ENCODE results near the gene SCAF4. TPM values are rescaled to one million over a fixed set of nuclear protein-coding genes. Genes with fewer than 3 reads are reported as not detected.

The SCAF4 gene
- total RNA-seq, 1 experiment from 2014 or later, result 41.9 TPM

DNA sequence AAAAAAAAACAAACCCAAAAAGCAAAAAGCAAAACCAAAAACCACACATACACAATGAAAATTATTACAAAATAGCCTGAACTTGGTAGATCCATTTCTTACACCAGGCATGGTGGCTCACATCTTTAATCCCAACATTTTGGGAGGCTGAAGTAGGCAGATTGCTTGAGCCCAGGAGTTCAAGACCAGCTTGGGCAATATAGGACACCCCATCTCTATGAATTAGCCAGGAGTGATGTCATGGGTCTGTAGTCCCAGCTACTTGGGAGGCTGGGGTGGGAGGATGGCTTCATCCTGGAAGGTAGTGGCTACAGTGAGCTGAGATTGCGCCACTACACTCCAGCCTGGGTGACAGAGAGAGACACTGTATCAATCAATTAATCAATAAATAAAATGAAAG lies 42.1 kb upstream of the SCAF4 start:
- Mint-ChIP-seq H3K27me3 (ENCODE audit: insufficient read depth, unreplicated experiment) (no peaks in the 10 kb centered on the region), H3K36me3 (ENCODE audit: insufficient read depth, unreplicated experiment) (no peaks in the 10 kb centered on the region), H3K4me1 (ENCODE audit: insufficient read depth, unreplicated experiment) (no peaks in the 10 kb centered on the region), H3K4me3 (ENCODE audit: unreplicated experiment) (no peak overlapping the region), H3K27ac (ENCODE audit: low read depth, unreplicated experiment) (no peak overlapping the region), H3K9me3 (ENCODE audit: unreplicated experiment) (no peaks in the 10 kb centered on the region)
- DNase-seq (ENCODE audit: unreplicated experiment), result no peak
- POLR2A ChIA-PET, result no interaction called here
- intact Hi-C loops (cut with micrococcal nuclease), result no loop called here
- no TSS peak for BruUV-seq (replicated peaks)
- no peak for TF ChIP-seq CTCF (IDR thresholded peaks at IDR 0.05; ENCODE audit: unreplicated experiment)
- CTCF ChIA-PET, result interaction anchor here (0.5 kb wide), 1 partner anchor 596 kb away, joined by 3 read pairs; no protein-coding TSS in a partner anchor

DNA sequence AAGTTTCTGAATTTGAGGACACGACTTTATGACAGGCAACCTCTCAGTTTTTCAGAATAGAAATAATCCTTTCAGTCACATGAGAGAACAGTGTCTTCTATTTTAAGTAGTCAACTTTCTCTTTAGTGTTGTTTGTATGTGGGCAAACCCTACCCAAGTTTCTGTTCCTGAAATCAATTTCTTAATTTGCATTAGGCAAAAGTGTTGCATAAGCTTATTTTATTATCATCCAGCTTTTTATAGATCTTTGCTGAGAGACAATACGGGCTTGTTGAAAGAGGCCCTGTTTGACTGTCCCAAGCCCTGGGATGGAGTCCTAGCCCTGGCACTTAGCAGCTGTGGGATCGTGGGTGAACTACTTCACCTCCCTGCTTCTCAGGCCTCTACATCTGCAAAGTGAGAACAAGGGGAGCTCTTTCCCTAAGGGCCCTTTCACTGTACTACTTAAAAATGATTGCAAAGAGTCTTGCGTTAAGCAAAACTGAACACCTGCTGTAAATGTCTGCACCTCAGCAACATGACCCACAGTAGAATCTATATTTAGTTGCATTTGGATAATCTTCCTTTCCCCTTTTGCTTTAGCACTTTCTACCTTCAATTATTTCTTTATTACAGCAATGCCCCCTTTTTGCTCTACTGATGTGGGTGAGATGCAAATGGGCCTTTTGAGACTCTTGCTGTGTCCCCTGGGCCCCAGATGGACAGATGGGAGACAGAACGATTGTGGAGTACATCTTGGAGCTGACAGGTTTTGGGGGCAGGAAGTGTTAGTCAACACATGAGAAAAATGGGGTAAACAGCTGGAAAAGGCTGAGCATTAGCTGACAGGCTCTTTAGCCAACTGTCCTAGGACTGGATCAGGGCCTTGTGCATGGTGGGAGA lies 41.0 kb upstream of the SCAF4 start:
- POLR2A ChIA-PET, result interaction anchor here (0.6 to 1.1 kb wide), 2 partner anchors 18 to 507 kb away, joined by 3 read pairs; no protein-coding TSS in a partner anchor
- H3K36me3 Mint-ChIP-seq (ENCODE audit: insufficient read depth, unreplicated experiment), result no peaks in the 10 kb centered on the region

DNA sequence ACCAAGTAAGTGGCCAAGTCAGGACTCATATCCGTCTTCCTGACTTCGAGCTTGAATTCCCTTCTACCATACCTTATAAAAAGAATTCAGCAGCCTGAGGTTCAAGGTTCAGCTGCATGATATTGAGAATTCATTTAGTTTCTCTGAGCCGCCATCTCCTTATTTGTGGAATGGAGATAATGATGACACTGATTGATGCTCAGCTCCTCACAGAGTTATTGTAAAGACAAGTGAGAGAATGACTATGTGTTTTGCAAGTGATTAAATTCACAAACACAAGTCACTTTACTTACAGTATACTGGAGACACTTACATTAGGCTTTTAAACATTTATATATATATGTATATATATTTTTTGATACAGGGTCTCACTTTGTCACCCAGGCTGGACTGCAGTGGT lies 39.8 kb upstream of the SCAF4 start:
- no peak overlapping the region for H3K4me3 Mint-ChIP-seq (ENCODE audit: unreplicated experiment)
- intact Hi-C loops (cut with micrococcal nuclease), result no loop called here
- no peaks in the 10 kb centered on the region for H3K27me3 Mint-ChIP-seq (ENCODE audit: insufficient read depth, unreplicated experiment)
- no peaks in the 10 kb centered on the region for H3K9me3 Mint-ChIP-seq (ENCODE audit: unreplicated experiment)
- no TSS peak for BruUV-seq (replicated peaks)
- no peaks in the 10 kb centered on the region for H3K4me1 Mint-ChIP-seq (ENCODE audit: insufficient read depth, unreplicated experiment)
- TF ChIP-seq CTCF (IDR thresholded peaks at IDR 0.05; ENCODE audit: unreplicated experiment), result no peak
- no peak overlapping the region for H3K27ac Mint-ChIP-seq (ENCODE audit: low read depth, unreplicated experiment)
- no peak for DNase-seq (ENCODE audit: unreplicated experiment)
- no peaks in the 10 kb centered on the region for H3K36me3 Mint-ChIP-seq (ENCODE audit: insufficient read depth, unreplicated experiment)
- POLR2A ChIA-PET, result interaction anchor here (0.6 to 1.3 kb wide), 2 partner anchors 23 to 1238 kb away, joined by 3 read pairs; no protein-coding TSS in a partner anchor
- CTCF ChIA-PET, result interaction anchor here (0.6 to 1.2 kb wide), 2 partner anchors 12 to 14 kb away, joined by 4 to 5 read pairs; no protein-coding TSS in a partner anchor

More for the DNA sequence above, 41.0 kb upstream of the SCAF4 start:
- no peak for DNase-seq (ENCODE audit: unreplicated experiment)
- no peaks in the 10 kb centered on the region for H3K27me3 Mint-ChIP-seq (ENCODE audit: insufficient read depth, unreplicated experiment)
- no peak overlapping the region for H3K4me3 Mint-ChIP-seq (ENCODE audit: unreplicated experiment)
- TF ChIP-seq CTCF (IDR thresholded peaks at IDR 0.05; ENCODE audit: unreplicated experiment), result no peak
- CTCF ChIA-PET, result interaction anchor here (0.7 to 0.9 kb wide), 3 partner anchors 13 to 555 kb away, joined by 3 to 5 read pairs (median 3); no protein-coding TSS in a partner anchor
- no peak overlapping the region for H3K27ac Mint-ChIP-seq (ENCODE audit: low read depth, unreplicated experiment)
- intact Hi-C loops (cut with micrococcal nuclease), result no loop called here
- no TSS peak for BruUV-seq (replicated peaks)
- H3K4me1 Mint-ChIP-seq (ENCODE audit: insufficient read depth, unreplicated experiment), result no peaks in the 10 kb centered on the region
- H3K9me3 Mint-ChIP-seq (ENCODE audit: unreplicated experiment), result no peaks in the 10 kb centered on the region

DNA sequence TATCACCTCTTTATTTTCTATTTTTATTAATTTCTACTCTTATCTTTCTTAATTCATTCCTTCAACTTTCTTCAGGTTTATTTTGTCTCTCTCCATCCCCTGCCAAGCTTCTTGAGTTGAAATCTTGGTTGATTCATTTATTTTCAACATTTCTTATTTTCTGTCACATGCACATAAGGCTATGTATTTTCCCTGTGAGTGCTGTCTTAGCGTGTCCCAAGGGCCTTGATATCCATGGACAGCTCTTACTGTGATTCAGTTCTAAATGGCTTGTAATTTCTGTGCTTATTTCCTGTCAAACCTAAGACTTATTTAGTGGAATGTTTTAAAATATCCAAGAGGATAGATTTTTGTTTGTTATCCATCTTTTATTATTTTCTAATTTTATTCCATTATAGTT lies 36.8 kb upstream of the SCAF4 start:
- H3K4me3 Mint-ChIP-seq (ENCODE audit: unreplicated experiment), result no peak overlapping the region

More for the DNA sequence above, 36.8 kb upstream of the SCAF4 start:
- Mint-ChIP-seq H3K36me3 (ENCODE audit: insufficient read depth, unreplicated experiment) (no peaks in the 10 kb centered on the region), H3K27ac (ENCODE audit: low read depth, unreplicated experiment) (no peak overlapping the region), H3K27me3 (ENCODE audit: insufficient read depth, unreplicated experiment) (no peaks in the 10 kb centered on the region), H3K4me1 (ENCODE audit: insufficient read depth, unreplicated experiment) (no peaks in the 10 kb centered on the region), H3K9me3 (ENCODE audit: unreplicated experiment) (no peaks in the 10 kb centered on the region)
- intact Hi-C loops (cut with micrococcal nuclease), result no loop called here
- BruUV-seq (replicated peaks), result no TSS peak
- DNase-seq (ENCODE audit: unreplicated experiment), result no peak
- ChIA-PET POLR2A (no interaction called here), CTCF (interaction anchor here (1.8 kb wide), 1 partner anchor 12 kb away, joined by 6 read pairs; no protein-coding TSS in a partner anchor)
- TF ChIP-seq CTCF (IDR thresholded peaks at IDR 0.05; ENCODE audit: unreplicated experiment), result no peak
